GM19193 (cell line): ENCODE results near the gene NTN1.

Experiments
- POLR2A ChIP-seq: IDR thresholded peaks from 4 replicates; pipeline ENCODE4 v1.6.1; 2011; ENCODE audit not compliant: insufficient read depth, insufficient read length; ENCODE audit errors: extremely low read depth

NTN1 gene

DNA sequence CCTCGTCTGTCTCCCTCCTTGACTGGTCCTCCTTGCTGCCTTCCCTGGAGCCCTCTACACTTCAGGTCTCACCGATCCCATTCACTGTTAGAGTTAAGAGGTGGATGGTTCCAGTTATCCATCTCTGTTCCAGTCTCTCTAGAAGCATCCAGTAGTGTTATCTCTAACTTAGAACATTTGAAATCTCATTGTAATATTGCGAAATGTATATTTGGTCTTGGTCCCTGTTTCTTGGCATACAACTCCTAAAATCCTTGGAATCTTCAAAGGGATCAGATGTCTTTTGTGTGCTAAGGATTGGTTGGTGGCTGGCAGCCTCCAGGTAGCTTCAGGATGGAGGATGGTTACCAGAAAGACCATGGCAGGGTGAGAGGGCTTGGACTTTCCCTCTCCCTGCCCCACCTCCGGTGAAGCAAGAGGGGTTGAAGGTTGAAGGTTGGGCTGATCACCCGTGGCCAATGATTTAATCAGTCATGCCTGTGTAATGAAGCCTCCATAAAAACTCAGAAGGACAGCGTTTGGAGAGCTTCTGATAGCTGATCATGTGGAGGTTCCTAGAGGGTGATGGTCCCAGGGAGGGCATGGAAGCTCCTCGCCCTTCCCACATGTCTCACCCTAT, 59.1 kb downstream of the NTN1 start:
- TF ChIP-seq POLR2A: no peak

DNA sequence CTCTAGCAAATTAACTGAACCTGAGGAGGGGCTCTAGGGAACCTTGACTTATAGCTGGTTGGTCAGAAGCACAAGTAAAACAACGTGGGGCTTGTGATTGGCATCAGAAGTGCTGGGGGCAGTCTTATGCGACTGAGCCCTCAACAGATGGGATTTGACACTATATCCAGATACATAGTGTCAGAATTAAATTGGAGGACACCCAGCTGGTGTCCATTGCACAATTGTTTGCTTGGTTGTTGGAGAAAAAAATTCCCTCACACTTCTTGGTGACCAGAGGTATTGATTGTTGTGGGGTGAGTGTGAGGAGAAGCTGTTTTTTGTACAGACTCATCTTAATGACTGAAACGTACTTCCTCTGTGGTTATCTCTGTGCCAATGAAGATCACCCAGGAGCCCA, 59.7 kb downstream of the NTN1 start:
- TF ChIP-seq POLR2A: no peak

DNA sequence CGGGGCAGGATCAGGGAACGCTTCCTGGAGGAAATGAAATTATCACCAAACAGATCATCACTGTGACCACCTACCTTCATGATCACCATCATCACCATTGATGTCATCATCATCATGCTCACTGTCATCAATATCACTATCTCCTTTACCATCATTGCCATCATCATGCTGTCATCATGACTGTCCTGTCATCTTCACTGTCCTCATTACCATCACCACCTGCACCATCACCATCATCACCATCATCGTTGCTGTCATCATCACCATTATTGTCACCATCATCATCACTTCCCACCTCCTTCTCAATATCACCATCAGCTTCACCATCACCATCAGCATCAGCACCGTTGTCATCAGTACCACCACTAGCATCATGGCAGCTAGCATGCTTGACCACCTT, 65.3 kb downstream of the NTN1 start:
- TF ChIP-seq POLR2A: no peak

DNA sequence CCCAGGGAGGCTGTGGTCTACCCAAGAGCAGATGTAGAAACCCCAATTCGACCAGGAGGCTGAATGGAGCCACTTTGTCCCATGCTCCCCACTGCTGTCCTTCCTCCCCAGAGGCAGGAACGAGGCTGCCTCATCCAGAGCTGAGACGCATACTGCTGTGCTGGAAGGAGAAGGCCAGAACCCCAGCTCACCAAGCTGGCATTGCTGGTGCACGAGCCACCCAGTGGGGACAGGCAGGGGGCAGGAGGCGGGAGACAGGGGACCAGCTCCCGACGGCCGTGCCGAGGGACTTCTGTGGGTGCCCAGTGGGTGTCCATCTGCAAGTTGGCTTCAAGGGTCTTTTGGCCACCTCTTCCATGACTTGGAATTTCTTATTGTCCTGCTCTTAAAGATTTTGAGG, 66.6 kb downstream of the NTN1 start:
- no peak for TF ChIP-seq POLR2A

DNA sequence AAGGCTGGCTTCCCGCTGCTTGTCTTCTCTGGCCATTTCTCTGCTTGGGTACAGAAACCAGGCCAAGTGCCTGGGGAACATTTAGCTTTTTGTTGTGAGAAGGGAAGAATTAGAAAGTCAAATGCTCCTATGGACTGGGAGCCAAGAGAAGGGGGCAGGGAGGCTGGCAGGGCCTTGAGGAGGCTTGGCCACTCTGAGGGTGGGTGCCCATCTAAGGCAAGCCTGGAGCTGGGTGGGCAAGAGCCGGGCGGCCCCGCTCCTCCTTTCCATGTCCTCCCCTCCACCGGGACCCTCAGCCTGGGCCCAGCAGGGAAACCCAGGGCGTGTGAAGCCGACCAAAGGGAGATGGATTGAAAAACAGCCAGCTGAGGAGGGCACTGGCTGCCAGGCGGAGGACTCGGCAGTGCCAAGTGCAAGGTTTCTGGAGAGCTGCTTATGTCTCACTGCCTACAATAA, 69.4 kb downstream of the NTN1 start:
- no peak for TF ChIP-seq POLR2A

DNA sequence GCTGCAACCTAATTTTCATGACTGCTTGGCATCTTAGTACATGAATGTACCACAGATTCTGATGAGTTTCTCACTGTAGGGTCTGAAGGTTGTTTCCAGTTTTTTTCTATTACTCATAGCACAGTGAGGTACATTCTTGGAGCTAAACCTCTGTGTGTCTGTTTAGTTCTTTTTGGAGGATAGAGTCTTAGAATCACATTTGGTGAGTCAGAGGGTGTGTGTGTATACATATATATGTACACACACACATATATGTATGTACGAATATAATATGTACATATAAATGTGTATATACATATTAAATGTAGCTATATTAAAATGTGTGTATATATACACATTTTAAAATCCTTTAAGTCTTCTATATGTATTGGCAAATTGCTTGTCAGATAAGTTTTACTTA, 72.9 kb downstream of the NTN1 start:
- no peak for TF ChIP-seq POLR2A

DNA sequence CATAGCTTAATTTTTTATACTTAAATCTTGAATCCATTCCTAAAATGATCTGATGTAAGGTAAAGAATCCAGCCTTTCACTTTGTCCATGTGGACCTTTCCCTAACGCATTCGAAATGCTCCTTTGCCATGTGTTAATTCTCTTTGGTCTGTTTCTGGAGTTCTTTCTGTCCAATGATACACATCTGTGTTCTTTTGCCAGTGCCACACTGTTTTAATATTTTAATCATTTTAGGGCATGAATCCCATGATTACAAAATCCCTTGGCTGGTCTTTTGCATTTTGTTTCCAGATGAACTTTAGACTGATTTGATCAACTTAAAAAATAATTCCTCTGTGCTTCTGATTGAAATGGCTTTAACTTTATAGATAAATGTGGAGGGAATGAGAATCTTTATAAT, 74.1 kb downstream of the NTN1 start:
- no peak for TF ChIP-seq POLR2A

DNA sequence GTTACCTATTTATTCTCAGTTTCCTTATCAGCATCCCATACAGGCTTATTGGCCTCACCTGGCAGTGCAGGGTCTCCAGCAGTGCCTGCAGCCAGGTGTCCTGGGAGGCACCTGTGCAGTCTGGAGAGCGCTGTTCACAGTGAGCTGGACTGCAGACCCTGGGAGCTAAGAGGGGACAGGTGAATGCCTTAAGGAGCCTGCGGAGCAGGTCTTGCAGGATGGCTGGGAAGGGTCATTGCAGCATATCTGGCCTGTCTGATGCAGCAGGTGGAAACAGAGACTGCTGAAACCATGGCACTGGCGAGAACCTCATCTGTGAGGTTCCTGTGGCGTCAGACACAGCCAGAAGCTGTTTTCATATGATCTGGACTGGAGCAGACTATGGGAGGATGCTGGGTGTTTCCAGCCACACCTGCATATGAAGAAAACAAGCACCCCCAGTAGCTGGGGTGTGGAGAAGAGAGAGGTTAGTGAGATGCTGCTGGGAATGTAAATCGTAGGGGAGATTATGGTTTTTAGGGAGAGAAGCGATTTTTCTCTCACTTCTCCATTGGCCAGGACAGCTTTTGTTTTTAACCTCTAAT, 77.0 kb downstream of the NTN1 start:
- TF ChIP-seq POLR2A: no peak

DNA sequence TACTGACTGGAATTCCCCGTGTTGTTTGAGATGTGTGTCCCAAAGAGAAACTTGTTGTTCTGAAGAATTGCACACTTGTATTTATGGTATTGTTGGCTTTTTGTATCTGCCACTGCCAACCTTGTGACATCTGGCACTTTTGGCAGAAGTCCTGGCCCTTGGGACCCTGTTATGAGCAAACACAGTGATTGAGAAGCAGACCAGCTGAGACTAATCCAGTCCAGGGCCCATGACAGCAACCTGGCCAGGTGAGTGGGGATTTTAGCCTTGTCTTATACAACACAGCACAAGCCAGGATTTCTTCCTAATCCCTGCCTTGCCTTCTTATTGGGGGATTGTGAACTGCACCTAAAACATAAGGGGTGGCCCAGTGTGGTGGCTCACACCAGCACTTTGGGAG, 80.0 kb downstream of the NTN1 start:
- no peak for TF ChIP-seq POLR2A

DNA sequence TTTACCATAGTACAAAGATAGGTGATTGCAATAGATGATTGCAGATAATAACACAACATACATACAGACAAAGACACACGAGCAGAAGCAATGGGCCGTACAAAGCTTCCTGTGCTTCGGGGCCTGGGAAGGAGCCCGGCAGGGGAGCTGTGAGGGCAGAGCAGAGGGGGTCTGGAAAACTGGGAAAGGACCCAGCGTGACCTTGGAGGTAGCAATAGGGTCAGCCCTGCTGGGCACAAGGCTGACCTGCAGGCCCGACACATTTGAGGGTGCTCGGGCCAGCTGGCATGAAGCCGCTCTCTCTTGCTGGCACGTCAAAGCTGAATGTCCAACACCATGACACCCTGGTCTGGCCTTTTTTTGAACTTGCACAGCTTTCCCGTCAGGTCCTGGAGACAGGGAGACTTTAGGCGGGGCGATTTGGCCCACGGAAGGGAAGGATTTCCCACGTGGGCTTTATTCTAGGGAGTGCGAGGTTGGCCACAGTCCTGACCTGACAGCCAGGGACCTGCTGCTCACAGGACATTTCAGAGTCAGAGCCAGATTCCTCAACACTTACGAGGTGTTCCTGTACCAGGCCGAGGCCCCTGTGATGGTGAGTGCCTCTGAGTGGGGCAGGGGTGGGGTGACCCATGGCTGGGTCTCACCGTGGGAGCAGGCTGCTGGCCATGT, 83.2 kb downstream of the NTN1 start:
- TF ChIP-seq POLR2A: no peak

DNA sequence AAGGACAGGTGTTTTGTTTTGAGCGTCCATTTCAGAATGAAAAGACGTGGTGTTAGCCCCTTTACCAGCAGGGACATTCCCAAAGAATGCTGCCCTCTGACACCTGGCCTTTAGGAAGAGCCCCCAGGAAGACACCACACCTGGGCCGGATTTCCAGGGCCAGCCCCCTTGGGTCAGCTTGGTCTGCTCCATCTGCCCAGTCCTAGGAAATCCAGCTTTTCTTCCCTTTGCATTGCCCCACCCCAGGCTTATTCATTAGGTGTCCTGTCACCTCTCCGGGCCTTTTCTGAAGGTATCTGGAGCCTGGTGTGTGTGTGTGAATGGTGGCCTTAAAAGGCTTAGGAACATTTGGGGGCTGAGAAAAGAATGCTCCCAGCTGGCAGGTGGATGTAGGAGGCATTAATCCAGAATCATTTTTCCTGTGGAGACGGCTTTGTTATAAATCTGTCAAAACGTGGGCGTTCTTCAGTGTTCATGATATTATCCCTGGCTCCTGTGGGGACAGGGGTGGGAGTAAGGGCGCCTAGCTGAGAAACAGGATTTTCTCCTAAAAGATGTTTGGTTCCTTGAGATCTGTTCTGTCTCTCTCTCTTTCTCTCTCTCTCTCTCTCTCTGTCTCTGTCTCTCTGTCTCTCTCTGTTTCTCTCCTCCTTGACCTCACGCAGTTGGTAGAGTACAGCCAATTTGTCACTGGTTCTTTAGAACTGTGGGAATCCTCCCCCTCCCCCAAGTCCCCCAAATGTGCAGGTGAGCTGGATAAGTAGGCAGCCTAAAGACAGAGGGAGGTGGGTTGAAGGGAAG, 84.0 kb downstream of the NTN1 start:
- TF ChIP-seq POLR2A: no peak

DNA sequence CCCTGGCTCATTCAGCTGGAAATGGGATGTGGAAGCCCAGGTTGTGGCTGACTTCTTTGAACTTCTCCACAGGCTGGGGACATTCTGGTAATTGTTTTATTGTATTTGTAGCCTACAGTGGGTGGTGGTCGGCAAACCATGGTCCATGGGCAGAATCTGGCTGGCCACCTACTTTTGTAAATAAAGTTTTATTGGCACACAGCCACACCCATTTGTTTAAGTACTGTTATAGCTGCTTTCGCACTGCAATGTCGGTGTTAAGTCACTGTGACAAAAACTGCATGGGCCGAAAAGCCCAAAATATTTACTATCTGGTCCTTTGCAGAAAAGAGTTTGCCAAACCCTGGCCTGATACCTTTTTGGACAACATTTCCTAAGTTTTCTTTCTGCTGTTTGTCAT, 86.2 kb downstream of the NTN1 start:
- TF ChIP-seq POLR2A: no peak

DNA sequence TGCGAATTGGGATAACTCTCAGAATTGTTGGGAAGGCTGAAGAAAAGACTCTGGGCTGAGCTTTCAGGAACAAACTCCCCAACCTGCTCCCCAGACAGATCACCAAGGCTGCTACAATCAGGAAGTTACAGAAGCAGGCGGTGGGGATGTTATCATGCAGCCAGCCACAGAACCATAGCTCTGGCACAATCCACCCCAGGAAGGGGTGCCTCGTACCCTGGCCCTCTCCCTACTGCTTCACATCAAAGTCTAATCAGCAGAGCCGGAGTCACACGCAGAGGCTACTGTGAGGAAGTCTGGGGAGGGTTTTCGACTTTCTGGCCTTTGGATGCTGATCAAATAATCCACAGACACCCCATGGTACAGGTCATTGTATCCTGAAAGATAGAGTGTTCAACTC, 86.8 kb downstream of the NTN1 start:
- TF ChIP-seq POLR2A: no peak

DNA sequence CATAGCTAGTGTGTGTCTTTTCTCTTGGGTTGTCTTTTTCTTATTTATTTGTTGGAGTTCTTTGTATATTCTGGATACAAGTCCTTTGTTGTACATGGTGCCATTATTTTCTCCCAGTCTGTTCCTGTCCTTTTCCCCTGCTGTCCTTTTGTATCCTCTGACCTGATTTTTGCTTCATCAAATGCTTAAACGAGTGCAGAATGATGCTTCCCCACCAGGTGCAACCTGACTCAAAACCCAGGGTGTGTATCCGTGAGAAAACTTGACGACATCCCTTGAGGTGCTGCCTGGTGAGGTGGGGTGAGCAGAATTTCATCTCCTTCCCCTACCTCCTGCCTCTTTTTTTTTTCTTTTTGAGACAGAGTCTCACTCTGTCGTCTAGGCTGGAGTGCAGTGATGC, 88.6 kb downstream of the NTN1 start:
- no peak for TF ChIP-seq POLR2A

DNA sequence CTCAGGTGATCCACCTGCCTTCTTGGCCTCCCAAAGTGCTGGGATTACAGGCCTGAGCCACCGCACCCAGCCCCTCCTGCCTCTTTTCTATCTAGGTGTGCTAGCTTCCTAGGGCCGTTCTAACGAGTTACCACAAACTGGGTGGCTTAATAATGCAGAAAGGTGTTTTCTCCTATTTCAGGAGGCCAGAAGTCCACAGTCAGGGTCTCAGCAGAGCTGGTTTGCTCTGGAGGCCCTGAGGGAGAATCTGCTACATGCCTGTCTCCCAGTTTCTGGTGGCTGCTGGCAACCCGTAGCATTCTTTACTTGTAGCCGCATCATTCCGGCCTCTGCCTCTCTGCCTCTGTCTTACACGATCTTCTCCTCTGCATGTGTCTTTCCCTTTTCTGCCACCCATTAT, 89.2 kb downstream of the NTN1 start:
- TF ChIP-seq POLR2A: no peak

DNA sequence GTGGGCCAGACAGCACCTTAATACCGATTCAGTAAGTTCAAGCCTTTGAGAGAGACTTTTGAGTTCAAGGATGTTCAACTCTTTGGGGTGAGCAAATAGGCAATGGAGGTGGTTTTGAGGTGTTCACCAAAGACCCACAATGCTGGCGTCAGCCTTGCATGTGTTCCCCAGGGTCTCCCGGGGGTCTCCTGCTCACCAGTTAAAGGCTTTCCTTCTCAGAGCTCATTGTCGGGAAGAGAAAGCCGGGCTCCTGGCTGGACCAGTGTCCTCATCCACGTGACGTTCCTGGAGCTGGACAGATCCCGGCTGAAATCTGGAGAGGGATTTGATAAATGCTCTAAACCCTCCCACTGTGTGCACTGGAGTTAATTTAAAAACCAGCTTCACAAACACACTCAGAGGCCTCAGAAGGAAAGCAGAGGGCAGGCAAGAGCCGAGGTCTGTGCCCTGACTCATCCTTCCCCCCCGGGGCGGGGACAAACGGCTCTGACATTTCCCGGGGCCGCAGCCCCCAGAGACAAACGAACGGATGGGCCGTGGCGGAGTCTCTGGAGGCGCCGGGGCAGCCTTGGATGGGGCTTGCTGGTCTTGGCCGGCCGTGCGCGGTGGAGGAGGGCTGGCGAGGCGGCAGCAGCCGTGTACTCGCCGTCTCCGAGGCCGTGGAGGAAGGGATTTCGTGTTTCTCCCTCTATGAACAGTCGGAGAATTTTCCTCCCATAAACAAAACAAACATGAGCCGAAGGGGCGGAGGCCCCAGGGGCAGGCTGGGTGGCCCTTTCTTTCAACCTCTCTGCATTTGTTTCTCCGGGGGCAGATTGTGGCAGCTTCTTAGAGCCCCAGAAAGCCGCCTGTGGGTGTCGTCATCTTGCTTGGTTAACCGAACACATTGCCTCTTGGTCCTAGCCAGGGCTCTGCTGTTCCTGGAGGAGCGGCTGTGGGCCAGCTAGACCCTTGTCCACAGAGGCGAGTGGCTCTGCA, 94.2 kb downstream of the NTN1 start:
- TF ChIP-seq POLR2A: no peak
